GM12801 (cell line): ENCODE measurements around the gene EGFL6.

Experiments
- CTCF ChIP-seq: IDR thresholded peaks from one replicate; pipeline ENCODE4 v1.5.1; 2011; ENCODE audit warnings: control low read depth; ENCODE audit not compliant: insufficient read length; ENCODE audit errors: extremely low read depth

EGFL6 gene

GRCh38 chrX:13569479-13570260 lies at the start of gene EGFL6:
Gene EGFL6, plus strand, starts transcription at chrX:13569601. Its CDS starts 261 bp downstream, at chrX:13569862.
- TF ChIP-seq CTCF, result no peak

GRCh38 chrX:13520351-13520750 lies 49.0 kb upstream of the EGFL6 start:
- no peak for TF ChIP-seq CTCF

DNA sequence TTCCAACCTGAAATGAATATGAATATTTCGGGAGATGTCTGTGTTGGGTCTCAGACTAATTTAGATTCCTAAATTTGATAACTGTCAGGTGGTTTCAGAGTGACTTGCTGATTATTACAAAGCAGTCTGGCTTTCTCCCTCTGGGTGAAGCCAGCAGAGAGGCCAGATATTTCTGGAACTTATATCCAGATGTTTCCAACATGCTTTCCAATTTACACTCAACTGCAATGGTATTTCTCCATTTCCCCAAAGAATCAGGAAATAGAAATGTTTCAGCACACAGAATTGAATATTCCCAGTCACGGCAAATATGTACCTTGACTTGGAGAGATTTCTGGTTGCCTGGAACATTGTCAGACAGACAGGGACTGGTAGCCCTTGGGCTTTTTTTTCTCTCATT lies 48.5 kb upstream of the EGFL6 start:
- TF ChIP-seq CTCF, result no peak

DNA sequence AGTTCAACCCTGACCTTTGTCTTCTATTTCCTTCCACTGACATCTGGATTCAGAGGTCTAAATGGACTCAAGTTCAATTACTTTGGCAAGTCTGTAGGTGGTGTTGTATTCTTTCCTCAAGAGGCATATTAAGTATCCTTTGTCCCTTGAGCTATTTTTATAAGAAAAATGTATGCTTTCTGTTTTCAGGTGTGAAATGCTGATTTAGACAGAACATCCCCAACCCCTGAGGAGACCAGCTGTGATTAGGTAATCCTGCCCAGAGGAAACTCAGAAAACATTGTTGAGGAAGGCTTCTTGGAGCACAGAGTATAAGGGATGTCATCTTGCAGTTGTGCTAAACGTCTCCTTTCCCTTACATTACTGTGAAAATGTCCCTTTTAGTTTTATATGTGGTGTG lies 46.6 kb upstream of the EGFL6 start:
- no peak for TF ChIP-seq CTCF

DNA sequence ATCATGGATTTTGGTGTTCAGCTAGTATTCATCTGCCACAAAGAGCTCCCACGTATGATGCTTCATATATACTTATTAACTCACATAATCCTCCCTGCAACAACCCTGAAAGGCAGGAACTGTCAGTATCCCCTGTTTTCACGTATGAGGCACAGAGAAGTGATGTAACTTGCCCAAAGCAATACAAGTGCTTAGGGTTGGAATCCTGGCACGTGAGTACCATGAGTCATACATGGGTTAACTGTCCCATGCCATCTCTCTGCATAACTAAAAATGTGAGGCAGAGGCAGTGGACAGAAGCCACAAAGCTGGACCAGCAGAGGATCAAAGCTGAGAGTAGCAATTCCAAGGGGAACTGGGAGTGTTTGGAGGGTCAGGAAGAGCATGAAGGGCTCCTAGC lies 35.7 kb upstream of the EGFL6 start:
- no peak for TF ChIP-seq CTCF

DNA sequence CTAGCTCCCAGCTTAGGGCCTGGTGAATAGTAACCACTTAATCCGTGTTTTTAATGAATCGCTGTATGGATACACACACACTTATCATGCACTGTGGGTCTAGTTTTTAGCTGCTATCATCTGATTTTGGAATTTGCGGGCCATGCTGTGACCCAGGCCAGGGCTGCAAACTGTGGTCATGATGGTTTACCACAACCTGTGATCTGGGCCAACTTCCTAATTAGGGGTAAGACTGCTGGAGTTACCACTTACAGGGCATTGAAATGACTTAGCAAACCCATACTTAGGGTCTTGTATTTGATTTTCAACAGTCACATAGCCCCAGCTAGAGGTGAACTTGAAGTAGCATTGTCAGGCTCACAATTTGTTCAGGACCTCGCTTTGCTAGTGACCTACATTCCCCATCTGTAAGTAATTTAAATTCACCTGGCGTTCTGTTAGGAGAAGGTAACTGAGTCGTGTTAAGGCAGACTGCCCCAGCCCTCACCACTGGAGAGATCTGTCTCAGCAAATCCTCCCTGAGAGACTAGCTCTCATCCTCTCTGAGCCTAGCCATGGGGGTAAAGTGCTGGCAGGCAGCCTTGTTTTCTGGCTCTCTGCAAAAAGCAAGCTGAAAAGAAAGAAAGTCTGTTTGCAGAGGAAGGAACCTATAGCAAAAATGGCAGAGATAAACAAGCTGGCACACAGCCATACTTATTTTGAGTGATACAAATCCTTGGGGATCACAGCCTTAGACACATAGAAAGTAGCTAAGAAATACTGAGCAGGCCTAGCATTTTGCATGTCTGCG lies 33.8 kb upstream of the EGFL6 start:
- TF ChIP-seq CTCF, result no peak

- no peak for TF ChIP-seq CTCF
Observed at GRCh38 chrX:13536551-13536950, 32.9 kb upstream of the EGFL6 start.
